Left ventricle myocardium inferior (tissue), 1 donor: Measurements from ENCODE around the gene ANKMY1. TPM values are rescaled to one million over a fixed set of nuclear protein-coding genes. Genes with fewer than 3 reads are reported as not detected.

Experiments
- DNase-seq: peaks from one replicate; pipeline ENCODE4 v3.0.0-alpha.2; 2020
- H3K27ac ChIP-seq: fragments of 200-600 bp; replicated peaks from 2 replicates; pipeline ENCODE4 v1.8.0; 2021
- H3K27me3 ChIP-seq: fragments of 200-600 bp; 2 replicates; pipeline ENCODE4 v1.8.0; 2021; ENCODE audit warnings: low read depth
- H3K36me3 ChIP-seq: fragments of 200-600 bp; 2 replicates; pipeline ENCODE4 v1.8.0; 2021
- H3K4me1 ChIP-seq: fragments of 200-600 bp; 2 replicates; pipeline ENCODE4 v1.8.0; 2021
- H3K4me3 ChIP-seq: fragments of 200-600 bp; 2 replicates; pipeline ENCODE4 v1.8.0; 2021; ENCODE audit warnings: mild to moderate bottlenecking, moderate library complexity
- H3K9me3 ChIP-seq: fragments of 200-600 bp; replicated peaks from 2 replicates; pipeline ENCODE4 v1.8.0; 2021
- intact Hi-C: fragments of 100-400 bp; cut with micrococcal nuclease; formaldehyde crosslinking; loops from one replicate; pipeline ENCODE4 v1.11.0; 2022
- total RNA-seq: library from RNA; stranded (reverse); fragmentation: NEBNext Ultra II Directional; extraction: Animal tissue kit (Norgen Biotek cat#: 25700); gene quantifications from one replicate; pipeline ENCODE4 v1.2.1, GENCODE V29; 2021
- TF ChIP-seq, protein P1 (sequence below): fragments of 200-600 bp; IDR thresholded peaks from 2 replicates; pipeline ENCODE4 v1.8.0; 2021; ENCODE audit warnings: antibody characterized with exemption, mild to moderate bottlenecking, borderline replicate concordance
- donor health status: DM: no; HTN: yes; CAD: no; lungs with severe emphysema.

The ANKMY1 gene
- total RNA-seq, 1 donor from 2014 or later: 4.0 TPM

DNA sequence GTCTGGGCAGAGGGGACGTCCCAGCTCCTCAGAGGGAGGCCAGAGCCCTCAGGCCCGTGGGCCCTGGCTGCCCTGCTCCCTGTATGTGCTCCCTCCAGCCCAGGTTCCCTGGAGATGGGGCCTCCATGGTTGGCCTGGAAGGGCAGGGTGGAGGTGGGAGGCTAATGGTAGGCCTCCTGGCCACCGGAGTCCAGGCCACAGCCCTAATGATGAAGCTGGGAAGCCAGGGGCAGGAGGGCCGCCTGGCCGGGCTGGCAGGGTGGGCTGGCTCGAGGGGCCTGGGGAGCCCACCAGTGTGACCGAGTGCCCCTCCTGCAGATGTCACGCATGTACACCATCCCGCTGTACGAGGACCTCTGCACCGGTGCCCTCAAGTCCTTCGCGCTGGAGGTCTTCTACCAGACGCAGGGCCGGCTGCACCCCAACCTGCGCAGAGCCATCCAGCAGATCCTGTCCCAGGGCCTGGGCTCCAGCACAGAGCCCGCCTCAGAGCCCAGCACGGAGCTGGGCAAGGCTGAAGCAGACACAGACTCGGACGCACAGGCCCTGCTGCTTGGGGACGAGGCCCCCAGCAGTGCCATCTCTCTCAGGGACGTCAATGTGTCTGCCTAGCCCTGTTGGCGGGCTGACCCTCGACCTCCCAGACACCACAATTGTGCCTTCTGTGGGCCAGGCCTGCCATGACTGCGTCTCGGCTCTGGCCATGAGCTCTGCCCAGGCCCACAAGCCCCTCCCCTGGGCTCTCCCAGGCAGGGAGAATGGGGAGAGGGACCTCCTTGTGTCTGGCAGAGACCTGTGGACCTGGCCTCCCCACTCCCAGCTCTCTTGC is 19.7 kb upstream of the ANKMY1 start:
- Histone ChIP-seq H3K9me3 (peaks cover 8% of the 10 kb centered on the region), H3K27ac (peak overlapping the region; percentile 7), H3K27me3 (no peaks in the 10 kb centered on the region), H3K4me3 (no peak overlapping the region), H3K4me1 (peaks cover 33% of the 10 kb centered on the region), H3K36me3 (peaks cover 56% of the 10 kb centered on the region)
- DNase-seq: peak; percentile 16
- TF ChIP-seq, protein P1, sequence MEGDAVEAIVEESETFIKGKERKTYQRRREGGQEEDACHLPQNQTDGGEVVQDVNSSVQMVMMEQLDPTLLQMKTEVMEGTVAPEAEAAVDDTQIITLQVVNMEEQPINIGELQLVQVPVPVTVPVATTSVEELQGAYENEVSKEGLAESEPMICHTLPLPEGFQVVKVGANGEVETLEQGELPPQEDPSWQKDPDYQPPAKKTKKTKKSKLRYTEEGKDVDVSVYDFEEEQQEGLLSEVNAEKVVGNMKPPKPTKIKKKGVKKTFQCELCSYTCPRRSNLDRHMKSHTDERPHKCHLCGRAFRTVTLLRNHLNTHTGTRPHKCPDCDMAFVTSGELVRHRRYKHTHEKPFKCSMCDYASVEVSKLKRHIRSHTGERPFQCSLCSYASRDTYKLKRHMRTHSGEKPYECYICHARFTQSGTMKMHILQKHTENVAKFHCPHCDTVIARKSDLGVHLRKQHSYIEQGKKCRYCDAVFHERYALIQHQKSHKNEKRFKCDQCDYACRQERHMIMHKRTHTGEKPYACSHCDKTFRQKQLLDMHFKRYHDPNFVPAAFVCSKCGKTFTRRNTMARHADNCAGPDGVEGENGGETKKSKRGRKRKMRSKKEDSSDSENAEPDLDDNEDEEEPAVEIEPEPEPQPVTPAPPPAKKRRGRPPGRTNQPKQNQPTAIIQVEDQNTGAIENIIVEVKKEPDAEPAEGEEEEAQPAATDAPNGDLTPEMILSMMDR: no peak
- intact Hi-C loops: no loop called here

DNA sequence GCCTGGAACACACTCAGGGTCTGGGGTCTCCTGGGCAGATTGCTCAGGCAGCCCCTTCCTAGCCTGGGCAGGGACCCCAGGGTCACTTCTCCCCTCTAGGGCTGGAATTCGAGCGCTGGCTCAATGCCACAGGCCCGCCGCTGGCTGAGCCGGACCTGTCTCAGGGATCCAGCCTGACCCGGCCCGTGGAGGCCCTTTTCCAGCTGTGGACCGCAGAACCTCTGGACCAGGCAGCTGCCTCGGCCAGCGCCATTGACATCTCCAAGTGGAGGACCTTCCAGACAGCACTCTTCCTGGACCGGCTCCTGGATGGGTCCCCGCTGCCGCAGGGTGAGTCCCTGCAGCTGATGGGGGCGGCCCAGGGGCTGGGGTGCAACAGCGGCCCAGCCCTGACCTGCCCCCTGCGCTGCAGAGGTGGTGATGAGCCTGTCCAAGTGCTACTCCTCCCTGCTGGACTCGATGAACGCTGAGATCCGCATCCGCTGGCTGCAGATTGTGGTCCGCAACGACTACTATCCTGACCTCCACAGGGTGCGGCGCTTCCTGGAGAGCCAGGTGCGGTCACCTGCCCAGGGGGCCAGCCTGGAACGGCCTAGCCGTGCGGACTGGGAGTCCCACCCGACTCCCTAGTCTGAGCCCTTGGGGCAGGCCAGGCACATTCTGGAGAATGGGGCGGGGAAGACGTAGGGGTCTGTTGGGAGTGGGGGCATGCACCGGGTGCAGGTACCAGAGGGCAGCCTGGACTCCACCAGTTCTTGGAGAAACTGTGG is 18.8 kb upstream of the ANKMY1 start:
- TF ChIP-seq, protein P1: no peak
- peaks cover 8% of the 10 kb centered on the region for H3K9me3 ChIP-seq
- no peak overlapping the region for H3K27ac ChIP-seq
- H3K4me1 ChIP-seq: peaks cover 33% of the 10 kb centered on the region
- H3K27me3 ChIP-seq: no peaks in the 10 kb centered on the region
- no peak overlapping the region for H3K4me3 ChIP-seq
- peak; percentile 20 for DNase-seq
- peaks cover 60% of the 10 kb centered on the region for H3K36me3 ChIP-seq
- intact Hi-C loops: no loop called here

DNA sequence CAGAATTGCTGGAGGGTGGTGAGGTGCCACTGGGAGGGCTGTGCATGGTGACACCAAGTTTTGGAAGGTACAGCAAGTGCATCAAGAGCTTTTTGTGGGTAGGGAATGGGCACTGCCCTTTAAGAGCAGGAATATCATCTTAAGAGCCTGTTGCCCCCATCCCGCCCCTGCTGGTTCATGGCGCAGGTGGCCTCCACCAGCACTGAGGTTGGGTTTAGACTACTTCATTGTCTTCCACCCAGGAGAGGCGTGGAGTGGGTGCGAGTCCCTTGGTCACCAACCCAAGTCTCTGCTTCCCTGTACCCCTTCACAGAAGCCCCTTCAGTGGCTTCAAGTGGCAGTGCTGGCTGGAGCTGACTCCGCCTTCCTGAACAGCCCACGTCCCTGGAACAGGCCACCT is 18.2 kb upstream of the ANKMY1 start:
- Histone ChIP-seq H3K4me1 (peaks cover 36% of the 10 kb centered on the region), H3K4me3 (no peak overlapping the region), H3K9me3 (peaks cover 3% of the 10 kb centered on the region), H3K27ac (no peak overlapping the region), H3K36me3 (peaks cover 56% of the 10 kb centered on the region), H3K27me3 (no peaks in the 10 kb centered on the region)
- TF ChIP-seq, protein P1: no peak
- intact Hi-C loops: no loop called here
- peak; percentile 12 for DNase-seq

DNA sequence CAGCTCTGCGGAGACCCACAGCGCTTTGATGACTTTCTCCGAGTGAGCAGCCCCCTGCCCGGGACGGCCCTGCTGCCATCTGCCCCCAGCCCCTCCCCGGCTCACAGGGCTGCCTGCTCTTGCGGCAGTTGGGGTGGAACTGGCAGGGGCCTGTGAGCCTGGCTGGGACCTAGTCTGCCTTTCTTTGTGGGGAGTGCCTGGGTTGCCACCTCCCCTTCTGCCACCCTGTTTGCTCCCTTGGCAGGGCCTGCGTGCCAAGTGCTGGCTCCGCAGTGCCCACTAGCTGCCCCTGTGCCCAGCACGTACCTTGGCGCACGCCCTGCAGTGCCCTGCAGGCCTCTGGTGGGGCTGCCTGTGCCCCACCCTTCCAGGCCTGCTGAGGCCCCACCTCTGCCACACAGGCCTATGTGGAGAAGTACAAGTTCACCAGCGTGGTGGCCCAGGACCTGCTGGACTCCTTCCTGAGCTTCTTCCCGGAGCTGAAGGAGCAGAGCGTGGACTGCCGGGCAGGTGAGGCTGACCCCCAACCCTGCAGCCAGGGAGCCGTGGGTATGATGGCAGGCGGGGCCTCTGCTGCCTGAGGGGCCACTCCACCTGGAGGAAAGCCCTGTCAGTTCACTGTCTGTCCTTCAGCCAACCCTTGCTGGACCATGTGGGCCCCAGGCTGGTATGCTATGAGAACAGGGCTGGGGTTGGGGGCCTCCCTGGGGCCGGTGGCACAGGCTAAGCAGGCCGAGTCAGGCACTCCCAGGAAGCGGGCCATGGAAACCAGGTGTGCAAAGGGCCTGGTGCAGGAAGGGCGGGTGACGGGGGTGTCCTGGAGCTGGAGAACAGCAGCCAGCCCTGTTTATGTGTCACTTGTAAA is 17.5 kb upstream of the ANKMY1 start:
- peak; percentile 12 for DNase-seq
- Histone ChIP-seq H3K36me3 (peaks cover 55% of the 10 kb centered on the region), H3K9me3 (no peaks in the 10 kb centered on the region), H3K4me3 (no peak overlapping the region), H3K27me3 (no peaks in the 10 kb centered on the region), H3K27ac (no peak overlapping the region), H3K4me1 (peaks cover 37% of the 10 kb centered on the region)
- intact Hi-C loops: no loop called here
- TF ChIP-seq, protein P1: no peak
